Neural crest cell (in vitro differentiated cells): ENCODE data around the gene LRR1. TPM values are rescaled to one million over a fixed set of nuclear protein-coding genes. Genes with fewer than 3 reads are reported as not detected.
A peak's percentile ranks its signal among the peaks of the same experiment; 100 is the strongest.
"Not testable (repeated sequence)": the region's sequence is repeated elsewhere in the genome, so short reads cannot be mapped to it uniquely, and the experiment has no call there.

Experiments
- DNase-seq: peaks from one replicate; pipeline ENCODE4 v3.0.0; 2021; ENCODE audit warnings: low read depth, mixed read lengths, low spot score
- H3K27ac Mint-ChIP-seq: one replicate; pipeline ENCODE4 v1.8.0; 2021; ENCODE audit warnings: mild to moderate bottlenecking, mixed read lengths; ENCODE audit not compliant: unreplicated experiment
- H3K27me3 Mint-ChIP-seq: 2 replicates; pipeline ENCODE4 v1.8.0; 2021; ENCODE audit warnings: low read depth, mild to moderate bottlenecking, mixed read lengths
- H3K36me3 Mint-ChIP-seq: 2 replicates; pipeline ENCODE4 v1.8.0; 2021; ENCODE audit warnings: low read depth, mild to moderate bottlenecking, mixed read lengths
- H3K4me1 Mint-ChIP-seq: 2 replicates; pipeline ENCODE4 v1.8.0; 2021; ENCODE audit warnings: mixed read lengths
- H3K4me3 Mint-ChIP-seq: one replicate; pipeline ENCODE4 v1.8.0; 2021; ENCODE audit warnings: mild to moderate bottlenecking, mixed read lengths
- H3K9me3 Mint-ChIP-seq: 2 replicates; pipeline ENCODE4 v1.8.0; 2021; ENCODE audit warnings: mixed read lengths
- total RNA-seq: library from RNA; stranded (reverse); gene quantifications from 2 replicates; pipeline ENCODE4 v1.2.1, GENCODE V29; 2021
- TF ChIP-seq, protein P1 (sequence below): fragments of 200-600 bp; sonication (generic); conservative IDR thresholded peaks from 2 replicates; pipeline ENCODE4 v1.5.0; 2021; ENCODE audit warnings: antibody characterized with exemption, mild to moderate bottlenecking

LRR1 gene
- total RNA-seq, 1 donor from 2014 or later, result 42.9 TPM

GRCh38 chr14:49582113-49582977 lies 16.4 kb upstream of the LRR1 start:
- H3K36me3 Mint-ChIP-seq, result peaks cover 36% of the 10 kb centered on the region
- no peaks in the 10 kb centered on the region for H3K9me3 Mint-ChIP-seq
- peak overlapping the region; percentile 99 for H3K4me3 Mint-ChIP-seq
- no peak for DNase-seq
- TF ChIP-seq, protein P1, sequence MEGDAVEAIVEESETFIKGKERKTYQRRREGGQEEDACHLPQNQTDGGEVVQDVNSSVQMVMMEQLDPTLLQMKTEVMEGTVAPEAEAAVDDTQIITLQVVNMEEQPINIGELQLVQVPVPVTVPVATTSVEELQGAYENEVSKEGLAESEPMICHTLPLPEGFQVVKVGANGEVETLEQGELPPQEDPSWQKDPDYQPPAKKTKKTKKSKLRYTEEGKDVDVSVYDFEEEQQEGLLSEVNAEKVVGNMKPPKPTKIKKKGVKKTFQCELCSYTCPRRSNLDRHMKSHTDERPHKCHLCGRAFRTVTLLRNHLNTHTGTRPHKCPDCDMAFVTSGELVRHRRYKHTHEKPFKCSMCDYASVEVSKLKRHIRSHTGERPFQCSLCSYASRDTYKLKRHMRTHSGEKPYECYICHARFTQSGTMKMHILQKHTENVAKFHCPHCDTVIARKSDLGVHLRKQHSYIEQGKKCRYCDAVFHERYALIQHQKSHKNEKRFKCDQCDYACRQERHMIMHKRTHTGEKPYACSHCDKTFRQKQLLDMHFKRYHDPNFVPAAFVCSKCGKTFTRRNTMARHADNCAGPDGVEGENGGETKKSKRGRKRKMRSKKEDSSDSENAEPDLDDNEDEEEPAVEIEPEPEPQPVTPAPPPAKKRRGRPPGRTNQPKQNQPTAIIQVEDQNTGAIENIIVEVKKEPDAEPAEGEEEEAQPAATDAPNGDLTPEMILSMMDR, result no peak
- peaks cover 13% of the 10 kb centered on the region for H3K27me3 Mint-ChIP-seq
- peaks cover 48% of the 10 kb centered on the region for H3K4me1 Mint-ChIP-seq
- peak overlapping the region; percentile 53 for H3K27ac Mint-ChIP-seq

GRCh38 chr14:49583629-49584028 lies 15.1 kb upstream of the LRR1 start:
- Mint-ChIP-seq H3K36me3 (peaks cover 30% of the 10 kb centered on the region), H3K27me3 (peaks cover 13% of the 10 kb centered on the region), H3K4me1 (peaks cover 48% of the 10 kb centered on the region), H3K9me3 (no peaks in the 10 kb centered on the region), H3K4me3 (peak overlapping the region; percentile 99), H3K27ac (peak overlapping the region; percentile 52)
- TF ChIP-seq, protein P1, result no peak
- no peak for DNase-seq

GRCh38 chr14:49584058-49584457 lies 14.7 kb upstream of the LRR1 start:
- Mint-ChIP-seq H3K36me3 (peaks cover 30% of the 10 kb centered on the region), H3K4me3 (peak overlapping the region; percentile 99), H3K4me1 (peaks cover 48% of the 10 kb centered on the region), H3K27me3 (peaks cover 13% of the 10 kb centered on the region), H3K27ac (peak overlapping the region; percentile 52), H3K9me3 (no peaks in the 10 kb centered on the region)
- no peak for DNase-seq
- TF ChIP-seq, protein P1, result no peak

DNA sequence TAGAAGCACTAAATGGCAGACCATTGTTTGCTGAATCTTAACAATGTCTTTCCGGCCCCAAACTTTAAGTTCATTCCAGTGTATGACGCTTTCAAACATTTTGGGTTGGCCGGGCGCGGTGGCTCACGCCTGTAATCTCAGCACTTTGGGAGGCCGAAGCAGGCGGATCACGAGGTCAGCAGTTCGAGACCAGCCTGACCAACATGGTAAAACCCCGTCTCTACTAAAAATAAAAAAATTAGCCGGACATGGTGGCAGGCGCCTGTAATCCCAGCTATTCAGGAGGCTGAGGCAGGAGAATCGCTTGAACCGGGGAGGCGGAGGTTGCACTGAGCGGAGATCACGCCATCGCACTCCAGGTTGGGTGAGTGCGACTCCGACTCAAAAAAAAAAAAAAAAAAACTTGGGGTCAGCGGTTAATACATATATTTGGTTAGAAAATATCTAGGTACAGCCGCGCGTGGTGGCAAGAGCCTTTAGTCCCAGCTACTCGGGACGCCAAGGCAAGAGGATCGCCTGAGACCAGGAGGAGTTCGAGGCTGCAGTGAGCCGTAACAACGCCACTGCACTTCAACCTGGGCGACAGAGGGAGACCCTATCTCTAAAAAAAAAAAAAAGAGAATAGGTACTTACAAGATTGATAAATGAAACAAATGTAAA lies 13.6 kb upstream of the LRR1 start:
- DNase-seq, H3K9me3 Mint-ChIP-seq: not testable (repeated sequence)
- Mint-ChIP-seq H3K4me3 (peak overlapping the region; percentile 99), H3K27ac (peak overlapping the region; percentile 100), H3K27me3 (peaks cover 13% of the 10 kb centered on the region), H3K4me1 (peaks cover 48% of the 10 kb centered on the region), H3K36me3 (peaks cover 28% of the 10 kb centered on the region)

GRCh38 chr14:49585803-49586672 lies 12.7 kb upstream of the LRR1 start, which contains the start of gene RPS29:
Gene RPS29, minus strand, starts transcription at chr14:49586380. Its CDS starts 34 bp downstream, at chr14:49586346.
- Mint-ChIP-seq H3K4me3 (peak within 1 kb of the TSS; percentile 99), H3K27me3 (peaks cover 13% of the 10 kb centered on the region), H3K27ac (peak within 1 kb of the TSS; percentile 100), H3K4me1 (peaks cover 48% of the 10 kb centered on the region), H3K9me3 (no peaks in the 10 kb centered on the region), H3K36me3 (peaks cover 25% of the 10 kb centered on the region)
- TF ChIP-seq, protein P1, result no peak
- DNase-seq, result peak; percentile 97
